Measurements from ENCODE around the gene GAMT. TPM values are rescaled to one million over a fixed set of nuclear protein-coding genes. Genes with fewer than 3 reads are reported as not detected.

The GAMT gene
- total and polyA plus RNA-seq, 2 experiments from 2014 or later, result 21.5 to 36.9 TPM

DNA sequence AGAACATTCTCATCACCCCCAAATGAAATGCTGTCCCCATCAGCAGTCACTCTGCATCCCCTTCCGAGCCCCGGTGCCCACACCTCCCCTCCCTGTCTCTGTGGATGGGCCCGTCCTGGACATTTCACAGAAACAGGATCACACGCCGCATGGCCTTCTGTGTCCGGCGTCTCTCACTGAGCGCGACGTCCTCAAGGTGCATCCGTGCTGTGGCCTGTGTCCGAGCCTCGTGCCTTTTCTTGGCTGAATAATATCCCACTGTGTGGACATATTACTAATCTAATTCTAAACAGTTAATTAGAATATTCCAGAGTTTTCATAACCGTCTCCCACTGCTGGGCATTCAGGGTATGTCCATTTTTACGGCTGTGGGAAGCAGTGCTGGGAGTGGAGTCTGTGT, 8.9 kb downstream of the GAMT start:
- no peak overlapping the region for H3K27ac ChIP-seq (ENCODE audit: low read depth)
- no peaks in the 10 kb centered on the region for H3K9me2 ChIP-seq (ENCODE audit: insufficient read depth)
- DNase-seq (ENCODE audit: low spot score) (no peak), ATAC-seq (no peak)
- H3K4me1 ChIP-seq (ENCODE audit: insufficient read depth), result 0 out of 2 replicates have a peak, but pooled peaks cover 5% of the 10 kb centered on the region
- H3K9me3 Mint-ChIP-seq, result no peaks in the 10 kb centered on the region
- no peak for TF ChIP-seq NANOG (IDR thresholded peaks at IDR 0.05; ENCODE audit: borderline replicate concordance)
- no peak for TF ChIP-seq ZNF462 (CRISPR knock-in tag; IDR thresholded peaks at IDR 0.05)
- TF ChIP-seq POLR2AphosphoS5 (IDR thresholded peaks at IDR 0.05; ENCODE audit: low read depth), result no peak
- TF ChIP-seq EZH2 (IDR thresholded peaks at IDR 0.05; ENCODE audit: low read depth, unreplicated experiment), result no peak
- TF ChIP-seq CREB1 (CRISPR knock-in tag; IDR thresholded peaks at IDR 0.05; ENCODE audit: low read depth), result no peak
- no peak for TF ChIP-seq STAT1 (IDR thresholded peaks at IDR 0.05; ENCODE audit: unreplicated experiment)
- TF ChIP-seq JUNB (IDR thresholded peaks at IDR 0.05; ENCODE audit: unreplicated experiment), result no peak
- TF ChIP-seq, protein P1, sequence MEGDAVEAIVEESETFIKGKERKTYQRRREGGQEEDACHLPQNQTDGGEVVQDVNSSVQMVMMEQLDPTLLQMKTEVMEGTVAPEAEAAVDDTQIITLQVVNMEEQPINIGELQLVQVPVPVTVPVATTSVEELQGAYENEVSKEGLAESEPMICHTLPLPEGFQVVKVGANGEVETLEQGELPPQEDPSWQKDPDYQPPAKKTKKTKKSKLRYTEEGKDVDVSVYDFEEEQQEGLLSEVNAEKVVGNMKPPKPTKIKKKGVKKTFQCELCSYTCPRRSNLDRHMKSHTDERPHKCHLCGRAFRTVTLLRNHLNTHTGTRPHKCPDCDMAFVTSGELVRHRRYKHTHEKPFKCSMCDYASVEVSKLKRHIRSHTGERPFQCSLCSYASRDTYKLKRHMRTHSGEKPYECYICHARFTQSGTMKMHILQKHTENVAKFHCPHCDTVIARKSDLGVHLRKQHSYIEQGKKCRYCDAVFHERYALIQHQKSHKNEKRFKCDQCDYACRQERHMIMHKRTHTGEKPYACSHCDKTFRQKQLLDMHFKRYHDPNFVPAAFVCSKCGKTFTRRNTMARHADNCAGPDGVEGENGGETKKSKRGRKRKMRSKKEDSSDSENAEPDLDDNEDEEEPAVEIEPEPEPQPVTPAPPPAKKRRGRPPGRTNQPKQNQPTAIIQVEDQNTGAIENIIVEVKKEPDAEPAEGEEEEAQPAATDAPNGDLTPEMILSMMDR (conservative IDR thresholded peaks at IDR 0.05; ENCODE audit: low read depth in 2 of 2), result no peak
- no peak for TF ChIP-seq EZH2phosphoT487 (IDR thresholded peaks at IDR 0.05; ENCODE audit: unreplicated experiment)
- TF ChIP-seq REST (IDR thresholded peaks at IDR 0.05; ENCODE audit: unreplicated experiment), result no peak
- TF ChIP-seq ETS1 (IDR thresholded peaks at IDR 0.05), result no peak
- TF ChIP-seq ZNF114 (CRISPR knock-in tag; IDR thresholded peaks at IDR 0.05), result no peak
- TF ChIP-seq ZNF331 (CRISPR knock-in tag; IDR thresholded peaks at IDR 0.05; ENCODE audit: low read depth), result no peak
- H3K27ac Mint-ChIP-seq, result no peak overlapping the region
- H3K79me2 ChIP-seq (replicated peaks; ENCODE audit: insufficient read depth), result no peaks in the 10 kb centered on the region
- no peak overlapping the region for H3K4me3 Mint-ChIP-seq
- H3K27me3 Mint-ChIP-seq (ENCODE audit: insufficient read depth, low read depth, poor library complexity), result peaks cover 4% of the 10 kb centered on the region
- no peaks in the 10 kb centered on the region for H3K36me3 ChIP-seq (ENCODE audit: insufficient read depth)
- no peak overlapping the region for H2AFZ ChIP-seq
- peaks cover 31% of the 10 kb centered on the region for H3K36me3 Mint-ChIP-seq (ENCODE audit: low read depth)
- no peaks in the 10 kb centered on the region for H3K4me1 Mint-ChIP-seq
- H3K4me3 ChIP-seq, result no peak overlapping the region
- H3F3A ChIP-seq (replicated peaks; ENCODE audit: low read depth), result peaks cover 18% of the 10 kb centered on the region
- H3K4me2 ChIP-seq, result no peak overlapping the region
- H4K20me1 ChIP-seq (replicated peaks; ENCODE audit: insufficient read depth), result peaks cover 5% of the 10 kb centered on the region; the same call in 1 of the 2 replicates
- H3K27me3 ChIP-seq (ENCODE audit: insufficient read depth), result no peaks in the 10 kb centered on the region

Data from GM23338 (cell line).